Measurements from ENCODE around the gene CLEC11A.
"Not testable (repeated sequence)": the region's sequence is repeated elsewhere in the genome, so short reads cannot be mapped to it uniquely, and the experiment has no call there.

Gene CLEC11A

DNA sequence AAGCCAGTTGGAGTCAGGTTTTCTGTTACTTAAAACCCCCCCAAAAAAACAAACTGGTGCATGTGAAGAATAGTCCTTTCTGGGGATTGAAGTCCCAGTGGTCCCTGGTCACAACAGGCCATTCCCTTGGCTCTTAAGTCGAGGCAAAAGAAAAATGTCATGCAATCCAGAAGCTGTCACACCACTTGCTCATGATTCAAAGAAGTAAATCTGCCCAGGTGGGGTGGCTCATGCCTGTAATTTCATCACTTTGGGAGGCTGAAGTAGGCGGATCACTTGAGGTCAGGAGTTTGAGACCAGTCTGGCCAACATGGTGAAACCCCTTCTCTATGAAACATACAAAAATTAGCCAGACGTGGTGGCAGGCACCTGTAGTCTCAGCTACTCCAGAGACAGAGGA, 38.3 kb downstream of the CLEC11A start:
- DNase-seq, result not testable (repeated sequence)

DNA sequence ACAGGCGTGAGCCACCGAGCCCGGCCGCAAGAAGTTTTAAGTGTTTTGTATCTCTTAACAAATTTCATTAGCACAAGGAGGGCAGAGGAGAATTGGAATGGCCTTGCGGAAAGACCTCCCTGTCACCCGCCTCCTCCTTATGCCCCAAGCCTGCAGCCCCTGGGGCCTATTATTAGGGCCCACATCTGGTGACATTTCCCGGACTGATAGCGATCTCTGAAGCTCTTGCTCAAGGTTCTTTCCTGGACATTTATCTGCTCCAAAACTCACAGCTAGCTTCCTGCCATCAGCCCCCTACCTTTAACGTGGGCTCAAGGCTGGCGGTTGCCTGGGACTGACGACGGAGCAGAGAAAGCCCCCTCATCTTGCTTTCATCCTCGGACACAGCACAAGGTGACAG, 40.4 kb downstream of the CLEC11A start:
- not testable (repeated sequence) for DNase-seq

DNA sequence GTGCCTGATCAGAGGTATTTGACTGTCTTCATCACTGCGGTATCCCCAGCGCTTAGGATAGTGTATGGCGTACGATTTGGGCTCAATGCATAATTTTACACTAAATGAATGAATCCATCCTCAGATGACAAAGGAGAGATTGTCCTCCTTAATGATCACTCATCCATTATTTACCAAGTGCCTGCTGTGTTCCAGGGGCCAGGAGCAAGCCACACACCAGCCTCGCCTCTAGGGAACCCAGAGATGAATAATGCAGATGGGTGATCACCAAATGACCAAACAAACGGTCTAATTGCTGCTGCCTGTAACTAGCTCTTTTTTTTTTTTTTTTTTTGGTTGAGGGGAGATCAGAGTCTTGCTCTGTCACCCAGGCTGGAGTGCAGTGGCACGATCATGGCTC, 41.2 kb downstream of the CLEC11A start:
- peak in 1 of 3 experiments; percentile 41 for DNase-seq

DNA sequence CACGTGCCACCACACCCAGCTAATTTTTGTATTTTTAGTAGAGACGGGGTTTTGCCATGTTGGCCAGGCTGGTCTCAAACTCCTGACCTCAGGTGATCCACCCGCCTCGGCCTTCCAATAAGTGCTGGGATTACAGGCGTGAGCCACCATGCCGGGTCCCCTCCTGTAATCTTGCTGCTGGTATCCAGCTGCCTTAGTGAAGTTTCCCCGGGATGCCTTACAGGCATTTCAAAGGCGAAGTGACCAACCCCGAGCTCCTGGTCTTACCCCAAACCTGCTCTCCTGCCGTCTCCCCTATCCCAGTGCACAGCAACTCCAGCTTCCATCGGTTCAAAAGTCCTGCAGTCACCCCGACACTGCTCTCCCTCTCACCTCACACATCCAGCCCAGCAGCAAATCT, 43.6 kb downstream of the CLEC11A start:
- DNase-seq, result not testable (repeated sequence)

DNA sequence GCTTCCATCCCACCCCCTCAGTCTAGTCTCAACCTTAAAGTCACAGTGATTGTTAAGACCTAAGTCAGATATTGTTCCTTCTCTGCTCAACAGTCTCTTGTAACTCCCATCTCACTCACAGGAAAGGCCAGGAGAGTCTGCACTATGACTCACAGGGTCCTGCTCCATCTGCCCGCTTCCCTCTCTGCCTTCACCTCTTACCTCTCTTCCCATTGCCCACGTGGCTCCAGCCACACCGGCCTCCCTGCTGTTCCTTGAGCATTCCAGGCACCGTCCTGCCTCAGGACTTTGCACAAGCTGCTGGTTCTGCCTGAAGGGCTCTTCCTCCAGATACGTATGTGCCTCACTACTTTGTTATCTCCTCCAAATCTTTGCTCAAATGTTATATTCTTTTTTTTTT, 44.1 kb downstream of the CLEC11A start:
- DNase-seq, result not testable (repeated sequence)

DNA sequence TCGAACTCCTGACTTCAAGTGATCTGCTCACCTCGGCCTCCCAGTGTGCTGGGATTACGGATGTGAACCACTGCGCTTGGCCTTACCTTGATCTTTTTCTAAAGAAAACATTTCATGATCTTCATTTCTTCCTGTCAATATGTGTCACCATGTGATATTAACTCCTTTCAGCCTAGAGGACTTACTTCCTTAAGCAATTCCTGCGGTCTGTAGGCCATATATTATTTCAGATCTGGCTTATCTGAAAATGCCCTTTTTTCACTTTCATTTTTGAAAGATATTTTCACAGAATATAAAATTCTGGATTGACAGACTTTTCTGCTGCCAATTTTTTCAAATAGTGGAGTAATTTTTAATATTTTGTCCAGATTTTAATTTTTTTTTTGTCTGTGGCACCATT, 45.1 kb downstream of the CLEC11A start:
- no peak for DNase-seq

DNA sequence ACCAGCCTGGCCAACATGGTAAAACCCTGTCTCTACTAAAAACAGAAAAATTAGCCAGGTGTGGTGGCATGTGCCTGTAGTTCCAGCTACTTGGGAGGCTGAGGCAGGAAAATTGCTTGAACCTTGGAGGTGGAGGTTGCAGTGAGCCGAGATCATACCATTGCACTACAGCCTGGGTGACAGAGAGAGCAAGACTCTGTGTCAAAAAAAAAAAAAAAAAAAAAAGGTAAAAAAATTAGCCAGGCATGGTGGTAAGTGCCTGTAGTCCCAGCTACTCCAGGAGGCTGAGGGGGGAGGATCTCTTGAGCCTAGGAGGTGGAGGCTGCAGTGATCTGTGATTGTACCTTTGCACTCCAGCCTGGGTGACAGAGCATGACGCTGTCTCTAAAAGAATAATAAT, 47.0 kb downstream of the CLEC11A start, which contains the start of gene GPR32:
Gene GPR32 (plus strand): TSS at position 301 of the 400 bp plus-strand sequence. CDS start 137 bp downstream, outside the sequence.
- DNase-seq, result not testable (repeated sequence)

DNA sequence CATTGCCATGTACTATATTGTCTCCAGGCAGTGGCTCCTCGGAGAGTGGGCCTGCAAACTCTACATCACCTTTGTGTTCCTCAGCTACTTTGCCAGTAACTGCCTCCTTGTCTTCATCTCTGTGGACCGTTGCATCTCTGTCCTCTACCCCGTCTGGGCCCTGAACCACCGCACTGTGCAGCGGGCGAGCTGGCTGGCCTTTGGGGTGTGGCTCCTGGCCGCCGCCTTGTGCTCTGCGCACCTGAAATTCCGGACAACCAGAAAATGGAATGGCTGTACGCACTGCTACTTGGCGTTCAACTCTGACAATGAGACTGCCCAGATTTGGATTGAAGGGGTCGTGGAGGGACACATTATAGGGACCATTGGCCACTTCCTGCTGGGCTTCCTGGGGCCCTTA, 47.7 kb downstream of the CLEC11A start:
- no peak for DNase-seq

DNA sequence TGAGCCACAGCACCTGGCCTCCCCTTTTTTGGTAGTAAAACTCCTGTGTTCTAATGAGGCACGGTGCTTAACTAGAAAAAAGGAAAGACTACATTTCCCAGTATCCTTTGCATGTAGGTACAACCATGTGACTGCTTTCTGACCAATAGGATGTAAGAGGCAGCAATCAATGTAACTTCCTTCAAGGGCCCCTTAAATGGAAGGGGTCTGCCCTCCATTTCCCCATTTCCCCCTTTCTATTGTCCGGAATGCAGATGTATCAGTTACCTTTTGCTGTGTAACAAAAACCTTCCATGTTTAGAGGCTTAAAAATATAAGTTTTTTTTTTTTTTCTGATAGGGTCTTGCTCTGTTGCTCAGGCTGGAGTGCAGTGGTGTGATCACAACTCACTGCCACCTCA, 49.3 kb downstream of the CLEC11A start:
- DNase-seq, result peak in 1 of 3 experiments; percentile 8

DNA sequence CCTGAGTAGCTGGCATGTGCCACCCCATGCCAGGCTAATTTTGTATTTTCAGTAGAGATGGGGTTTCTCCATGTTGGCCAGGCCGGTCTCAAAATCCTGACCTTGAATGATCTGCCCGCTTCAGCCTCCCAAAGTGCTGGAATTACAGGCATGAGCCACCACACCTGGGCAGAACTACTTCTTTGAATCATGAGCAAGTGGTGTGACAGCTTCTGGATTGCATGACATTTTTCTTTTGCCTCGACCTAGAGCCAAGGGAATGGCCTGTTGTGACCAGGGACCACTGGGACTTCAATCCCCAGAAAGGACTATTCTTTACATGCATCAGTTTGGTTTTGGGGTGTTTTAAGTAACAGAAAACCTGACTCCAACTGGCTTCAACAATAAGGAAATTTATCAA, 49.7 kb downstream of the CLEC11A start:
- DNase-seq, result not testable (repeated sequence)

DNA sequence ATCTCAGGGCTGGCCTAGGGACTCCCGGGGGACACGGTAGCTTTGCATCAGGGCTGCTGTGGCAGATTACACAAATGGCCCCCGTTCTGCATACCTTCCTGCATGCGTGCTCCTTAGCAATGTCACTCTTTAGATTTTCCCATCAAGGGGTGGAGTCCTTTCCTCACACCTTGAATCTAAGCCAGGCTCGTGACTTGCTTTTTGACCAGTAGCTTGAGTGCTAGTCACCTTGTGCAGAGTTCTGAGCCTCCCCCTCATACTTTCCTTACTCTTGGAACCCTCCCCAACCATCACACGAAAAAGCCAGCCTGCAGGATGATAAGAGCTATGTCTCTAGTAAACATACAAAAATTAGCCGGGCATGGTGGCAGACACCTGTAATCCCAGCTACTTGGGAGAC, 50.3 kb downstream of the CLEC11A start:
- not testable (repeated sequence) for DNase-seq

Measured in NCI-H1417 (cell line).